GM21825 (cell line): ENCODE data around the gene DENND6B.

Experiments used
- ATAC-seq: cut with Tn5 transposase; IDR thresholded peaks from one replicate; pipeline ENCODE4 v1.9.1; 2021; ENCODE audit warnings: mild to moderate bottlenecking, moderate library complexity; ENCODE audit not compliant: unreplicated experiment

Gene DENND6B

DNA sequence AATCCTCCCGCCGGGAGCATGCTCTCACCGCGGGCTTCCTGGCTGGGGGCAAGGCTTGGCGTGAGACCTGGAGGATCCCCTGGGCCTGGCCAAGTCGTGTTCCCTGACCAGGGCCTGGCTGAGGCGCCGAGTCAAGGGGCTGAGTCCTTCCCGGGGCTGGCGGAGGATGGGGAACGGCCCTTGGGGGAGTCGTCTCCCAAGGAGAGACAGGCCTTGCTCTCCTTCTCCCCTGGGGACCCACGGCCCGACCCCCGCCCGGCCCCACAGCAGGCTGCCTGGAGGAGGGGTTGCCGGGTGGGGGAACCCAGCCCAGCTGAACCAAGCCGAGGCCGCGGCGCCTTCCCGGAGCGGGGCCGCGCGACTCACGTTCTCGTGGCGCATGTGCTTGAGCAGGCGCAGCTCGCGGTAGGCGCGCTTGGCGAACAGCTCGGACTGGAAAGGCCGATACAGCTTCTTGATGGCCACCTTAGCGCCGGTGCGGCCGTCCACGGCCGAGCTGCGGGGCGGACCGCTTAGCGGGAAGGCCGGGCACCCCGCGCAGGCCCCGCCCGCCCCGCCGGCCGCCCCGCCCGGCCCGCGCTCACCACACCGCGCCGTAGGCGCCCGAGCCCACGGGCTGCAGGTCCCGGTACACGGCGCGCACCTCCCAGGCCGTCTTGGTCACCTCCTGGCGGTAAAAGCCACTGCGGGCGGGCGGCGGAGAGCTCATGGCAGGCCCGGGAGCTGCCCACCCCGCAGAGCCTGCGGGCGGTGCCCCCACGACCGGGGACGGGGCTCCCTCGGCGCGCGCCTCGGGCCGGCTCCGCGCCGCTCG is 65.8 kb downstream of the DENND6B start:
- no peak for ATAC-seq

DNA sequence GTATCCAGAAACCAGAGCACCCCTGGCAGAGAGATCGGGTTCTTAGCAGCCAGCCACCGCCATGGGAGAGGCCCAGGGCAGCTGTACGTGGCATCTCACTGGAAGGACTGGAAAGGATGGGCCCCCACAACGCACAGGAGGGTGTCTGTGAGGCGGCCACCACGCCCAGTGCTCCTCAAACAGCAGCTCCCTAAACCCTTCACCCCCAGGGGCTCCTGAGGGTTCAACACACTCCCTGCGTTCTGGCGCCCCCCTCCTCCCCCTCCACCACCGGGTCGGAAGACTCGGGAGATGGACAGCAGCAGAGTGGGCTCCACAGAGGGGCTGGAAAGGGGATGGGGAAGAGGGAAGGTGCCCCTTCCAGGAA is 66.4 kb downstream of the DENND6B start:
- no peak for ATAC-seq

GRCh38 chr22:50259302-50259701 is 67.5 kb downstream of the DENND6B start:
- ATAC-seq: no peak
